H7 (cell line): ENCODE data around the gene LY86. TPM values are rescaled to one million over a fixed set of nuclear protein-coding genes. Genes with fewer than 3 reads are reported as not detected.
"Not testable (repeated sequence)": the region's sequence is repeated elsewhere in the genome, so short reads cannot be mapped to it uniquely, and the experiment has no call there.

Experiments used
- DNase-seq: peaks from one replicate; pipeline ENCODE4 v3.0.0; 2012
- H3K27me3 ChIP-seq: 2 replicates; pipeline ENCODE4 v1.6.0; 2011; ENCODE audit warnings: mild to moderate bottlenecking, low read length; ENCODE audit not compliant: control insufficient read depth, insufficient read depth
- H3K36me3 ChIP-seq: replicated peaks from 2 replicates; pipeline ENCODE4 v1.5.1; 2011; ENCODE audit warnings: low read length; ENCODE audit not compliant: control insufficient read depth, insufficient read depth
- H3K4me3 ChIP-seq: 2 replicates; pipeline ENCODE4 v1.5.1; 2011; ENCODE audit warnings: low read depth, mild to moderate bottlenecking, control low read depth, low read length, moderate library complexity; ENCODE audit not compliant: insufficient read depth
- total RNA-seq: library from RNA; depleted of rRNA; stranded (reverse); fragments of >200 nt; shearing (Covaris generic); gene quantifications from 2 replicates; pipeline ENCODE4 v1.2.3, GENCODE V29; 2014

LY86 gene
- total RNA-seq, 1 experiment from 2014 or later, result not detected

- no peaks in the 10 kb centered on the region; the same call in 1 of the 2 replicates for H3K27me3 ChIP-seq
- no peak overlapping the region for H3K4me3 ChIP-seq
- DNase-seq, result no peak
- no peaks in the 10 kb centered on the region for H3K36me3 ChIP-seq
Observed at GRCh38 chr6:6599468-6599873, 11.0 kb downstream of the LY86 start.

DNA sequence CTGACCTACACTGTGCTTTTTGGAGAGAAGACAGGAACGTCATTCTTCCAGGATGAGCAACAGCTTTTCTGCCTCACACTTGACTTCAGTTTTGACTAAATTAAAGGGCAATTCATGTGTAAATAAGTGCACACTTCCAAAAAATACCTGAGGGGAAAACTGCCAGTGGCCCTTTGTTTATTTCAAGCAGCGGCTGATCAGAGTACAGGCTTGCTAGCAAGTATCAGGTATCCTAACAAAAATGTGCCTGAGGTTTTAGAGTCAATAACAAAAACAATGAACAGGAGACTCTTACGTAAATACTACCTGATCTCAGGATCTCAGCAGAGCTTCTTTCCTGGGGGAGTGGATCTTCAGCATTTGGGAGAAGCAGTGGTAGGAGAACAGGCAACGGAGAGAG, 12.4 kb downstream of the LY86 start:
- no peaks in the 10 kb centered on the region for H3K36me3 ChIP-seq
- no peak for DNase-seq

DNA sequence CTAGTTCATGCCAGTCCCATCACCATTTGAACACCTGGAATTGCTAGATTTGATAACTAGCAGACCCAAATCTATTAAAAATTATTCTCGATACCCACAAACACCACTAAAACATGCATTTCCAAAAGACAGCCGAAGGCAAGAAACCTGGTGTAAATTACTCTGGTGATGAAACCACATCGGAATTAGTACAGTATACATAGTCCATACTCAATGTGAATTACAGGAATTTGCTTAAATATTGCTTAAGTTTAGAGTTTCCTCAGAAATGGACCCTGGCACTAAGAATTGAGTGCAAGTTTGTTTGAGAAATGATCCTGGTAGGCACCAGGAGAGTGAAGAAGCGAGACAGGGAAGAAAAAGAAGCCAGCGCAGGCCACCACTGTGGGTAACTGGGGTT, 13.7 kb downstream of the LY86 start:
- DNase-seq, result no peak
- no peak overlapping the region for H3K4me3 ChIP-seq
- no peaks in the 10 kb centered on the region for H3K27me3 ChIP-seq
- no peaks in the 10 kb centered on the region for H3K36me3 ChIP-seq

More for the DNA sequence above, 12.4 kb downstream of the LY86 start:
- Histone ChIP-seq H3K27me3 (no peaks in the 10 kb centered on the region; the same call in 1 of the 2 replicates), H3K4me3 (no peak overlapping the region)

DNA sequence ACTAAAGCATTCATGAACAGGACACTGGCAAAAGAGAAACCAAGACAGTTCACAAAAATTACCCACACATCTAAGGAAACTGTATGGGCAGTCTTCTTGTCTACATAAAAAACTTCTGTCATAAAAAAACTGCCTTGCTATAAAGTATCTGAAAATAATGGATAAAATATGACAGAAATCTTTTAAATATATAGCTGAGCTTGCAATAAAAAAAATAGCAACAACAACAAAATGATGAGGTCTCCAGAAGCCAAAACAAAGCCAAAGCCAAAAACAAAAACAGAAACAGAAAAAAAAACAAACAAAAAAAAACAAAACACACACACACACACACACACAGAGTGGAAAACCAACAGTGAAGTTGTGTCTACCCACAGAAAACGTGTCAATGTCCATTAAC, 14.8 kb downstream of the LY86 start:
- H3K36me3 ChIP-seq, result no peaks in the 10 kb centered on the region
- H3K4me3 ChIP-seq, result no peak overlapping the region
- no peaks in the 10 kb centered on the region for H3K27me3 ChIP-seq
- no peak for DNase-seq

DNA sequence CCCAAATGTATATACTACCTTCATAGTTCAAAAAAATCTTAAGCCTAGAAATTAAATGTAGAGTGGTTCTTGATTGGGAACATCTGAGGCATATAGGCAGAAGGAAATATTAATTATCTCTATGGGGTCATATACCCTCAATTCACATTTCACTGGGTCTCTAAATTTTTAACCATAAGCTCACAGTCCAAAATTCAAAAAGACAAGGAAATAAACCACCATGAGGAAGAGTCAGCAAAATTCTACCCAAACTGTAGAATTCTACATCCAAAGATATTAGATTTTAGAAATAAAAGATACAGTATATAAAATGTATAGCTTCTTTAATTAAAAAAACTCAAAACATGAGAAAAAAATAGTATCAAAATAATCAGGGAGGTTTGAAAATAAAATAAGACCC, 15.5 kb downstream of the LY86 start:
- no peaks in the 10 kb centered on the region for H3K27me3 ChIP-seq
- H3K4me3 ChIP-seq, result no peak overlapping the region
- DNase-seq, result no peak
- H3K36me3 ChIP-seq, result no peaks in the 10 kb centered on the region

DNA sequence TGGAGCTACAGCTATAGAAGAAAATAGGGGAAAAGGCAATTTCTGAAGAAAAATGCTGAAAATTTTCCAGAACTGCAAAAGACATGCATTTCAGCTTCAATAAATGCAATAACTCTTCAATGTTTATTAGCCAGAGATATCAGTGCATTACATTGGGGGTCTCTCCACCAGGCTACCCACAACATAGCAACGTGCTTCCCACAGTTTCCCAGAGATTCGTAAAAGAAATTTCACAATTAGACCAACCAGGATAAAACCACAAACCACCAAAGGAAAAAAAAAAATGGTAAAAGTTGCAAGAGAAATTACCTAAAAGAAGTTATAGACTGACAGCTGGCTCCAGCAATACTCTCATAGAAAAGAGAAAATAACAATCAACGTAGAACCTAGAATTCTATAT, 16.0 kb downstream of the LY86 start:
- H3K27me3 ChIP-seq, result no peaks in the 10 kb centered on the region
- H3K36me3 ChIP-seq, result no peaks in the 10 kb centered on the region
- no peak overlapping the region for H3K4me3 ChIP-seq
- no peak for DNase-seq

- Histone ChIP-seq H3K36me3 (no peaks in the 10 kb centered on the region), H3K27me3 (no peaks in the 10 kb centered on the region), H3K4me3 (no peak overlapping the region)
- DNase-seq, result no peak
Observed at GRCh38 chr6:6605873-6606272, 17.4 kb downstream of the LY86 start.

DNA sequence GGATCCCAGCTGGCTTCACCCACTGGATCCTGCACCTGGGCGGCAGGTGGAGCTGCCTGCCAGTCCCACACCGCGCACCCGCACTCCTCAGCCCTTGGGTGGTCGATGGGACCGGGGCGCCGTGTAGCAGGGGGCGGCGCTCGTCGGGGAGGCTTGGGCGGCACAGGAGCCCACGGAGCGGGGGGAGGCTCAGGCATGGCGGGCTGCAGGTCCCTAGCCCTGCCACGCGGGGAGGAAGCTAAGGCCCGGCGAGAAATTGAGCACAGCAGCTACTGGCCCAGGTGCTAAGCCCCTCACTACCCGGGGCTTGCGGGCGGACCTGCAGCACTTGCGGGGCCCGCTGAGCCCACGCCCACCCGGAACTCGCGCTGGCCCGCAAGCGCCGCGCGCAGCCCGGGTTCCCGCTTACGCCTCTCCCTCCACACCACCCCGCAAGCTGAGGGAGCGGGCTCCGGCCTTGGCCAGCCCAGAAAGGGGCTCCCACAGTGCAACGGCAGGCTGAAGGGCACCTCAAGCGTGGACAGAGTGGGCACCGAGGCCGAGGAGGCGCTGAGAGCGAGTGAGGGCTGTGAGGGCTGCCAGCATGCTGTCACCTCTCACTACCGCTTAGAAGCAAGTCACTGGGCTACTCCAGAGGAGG, 18.0 kb downstream of the LY86 start:
- H3K36me3 ChIP-seq, DNase-seq, H3K4me3 ChIP-seq, H3K27me3 ChIP-seq: not testable (repeated sequence)

DNA sequence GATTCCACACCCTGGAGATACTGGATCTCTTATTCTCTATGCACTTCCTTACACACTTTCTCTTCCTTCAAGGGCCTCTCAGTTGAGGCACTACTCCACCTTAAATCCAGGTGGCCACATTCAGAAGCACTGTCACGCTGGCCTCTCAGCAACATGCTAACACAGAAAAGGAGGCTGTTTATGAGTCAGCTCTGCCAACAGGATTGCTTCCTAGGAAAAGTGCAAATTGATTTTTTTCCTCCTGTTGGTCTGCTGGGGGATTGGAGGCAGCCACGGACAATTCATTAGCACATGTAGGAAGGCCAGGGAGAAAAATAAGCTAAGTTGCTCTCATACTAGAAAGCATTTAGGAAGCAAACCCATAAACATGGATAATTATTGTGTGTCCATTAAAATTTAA, 20.9 kb downstream of the LY86 start:
- Histone ChIP-seq H3K27me3 (no peaks in the 10 kb centered on the region), H3K36me3 (no peaks in the 10 kb centered on the region), H3K4me3 (no peak overlapping the region)
- DNase-seq, result no peak

- Histone ChIP-seq H3K27me3 (no peaks in the 10 kb centered on the region), H3K4me3 (no peak overlapping the region), H3K36me3 (no peaks in the 10 kb centered on the region)
- DNase-seq, result no peak
Observed at GRCh38 chr6:6610031-6610591, 21.6 kb downstream of the LY86 start.

DNA sequence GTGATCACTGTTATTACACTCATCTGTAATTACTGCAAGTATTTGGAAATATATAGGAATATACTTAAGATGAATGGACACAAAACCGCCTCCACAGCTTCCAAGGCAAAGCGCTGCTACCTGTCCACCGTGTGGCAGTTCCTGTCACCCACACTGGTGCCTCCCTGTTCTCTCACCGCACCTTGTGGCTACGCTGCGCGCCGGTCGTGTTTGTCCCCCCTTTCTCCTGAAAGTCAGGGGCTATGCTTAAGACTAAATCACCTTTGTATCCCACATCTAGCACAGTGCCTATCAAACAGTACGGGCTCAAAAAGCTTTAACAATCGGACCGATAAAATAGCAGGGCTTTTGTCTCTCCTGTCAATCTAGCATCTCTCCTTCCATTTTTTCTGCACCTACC, 23.0 kb downstream of the LY86 start:
- Histone ChIP-seq H3K36me3 (no peaks in the 10 kb centered on the region), H3K4me3 (no peak overlapping the region), H3K27me3 (no peaks in the 10 kb centered on the region)
- DNase-seq, result no peak

DNA sequence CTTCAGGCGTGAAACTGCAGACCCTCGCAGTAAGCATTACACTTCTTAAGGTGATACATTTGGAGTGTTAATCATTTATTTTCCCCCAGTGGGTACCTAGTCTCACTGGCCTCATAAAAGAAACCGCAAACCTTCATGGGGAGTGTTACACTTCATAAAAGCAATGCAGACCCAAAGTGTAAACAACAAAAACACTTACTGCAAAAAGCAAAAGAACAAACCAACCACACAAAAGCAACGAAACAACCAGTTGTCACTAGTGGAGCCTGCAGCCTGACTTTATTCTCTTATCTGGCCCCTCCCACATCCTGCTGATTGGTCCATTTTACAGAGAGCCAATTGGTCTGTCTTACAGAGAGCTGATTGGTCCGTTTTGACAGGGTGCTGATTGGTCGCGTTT, 23.8 kb downstream of the LY86 start:
- Histone ChIP-seq H3K36me3 (no peaks in the 10 kb centered on the region), H3K4me3 (no peak overlapping the region), H3K27me3 (no peaks in the 10 kb centered on the region)
- no peak for DNase-seq

GRCh38 chr6:6613103-6613718, 24.7 kb downstream of the LY86 start:
- not testable (repeated sequence) for H3K36me3 ChIP-seq, H3K27me3 ChIP-seq, DNase-seq, H3K4me3 ChIP-seq

DNA sequence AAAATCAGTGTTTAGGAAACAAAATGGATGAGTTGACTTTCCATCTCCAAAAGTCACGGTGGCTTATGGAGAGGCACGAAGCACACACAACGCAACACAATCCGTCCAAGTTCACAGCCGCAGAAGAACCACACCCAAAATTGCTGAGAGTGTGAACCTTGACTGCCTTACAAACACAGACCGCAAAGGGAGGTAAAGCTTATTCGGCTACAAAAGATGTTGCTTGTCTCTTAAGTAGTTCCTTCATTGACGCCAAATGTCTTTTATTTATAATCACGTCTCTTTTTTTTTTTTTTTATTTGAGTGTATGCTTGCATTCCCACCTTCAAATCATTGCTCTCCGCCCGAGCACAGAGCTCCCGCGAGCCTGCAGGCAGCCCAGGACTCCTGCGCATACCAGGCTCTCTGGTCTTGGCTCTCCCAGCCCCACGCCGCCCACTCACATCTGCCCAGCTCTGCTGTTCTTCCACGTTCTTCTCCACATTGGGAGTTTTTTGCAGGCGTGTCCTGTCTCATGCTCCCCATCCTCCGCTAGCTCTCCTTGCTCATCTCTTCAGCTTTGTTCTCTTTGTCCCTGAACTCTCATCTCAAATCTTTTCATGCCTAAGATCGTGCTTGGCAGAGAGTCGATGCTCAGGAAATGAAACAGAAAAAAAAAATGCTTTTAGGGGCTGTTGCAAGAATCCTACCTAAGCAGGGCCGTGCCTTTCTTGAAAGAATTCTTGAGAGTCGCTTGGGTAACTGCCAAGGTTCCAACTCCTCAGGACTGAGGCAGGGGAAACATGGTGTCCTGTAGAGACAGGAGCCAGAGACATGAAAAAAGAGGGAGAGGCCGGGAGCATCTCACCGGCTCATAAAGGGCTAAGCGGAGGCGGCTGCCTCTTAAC, 25.8 kb downstream of the LY86 start:
- Histone ChIP-seq H3K36me3 (no peaks in the 10 kb centered on the region), H3K4me3 (no peak overlapping the region), H3K27me3 (no peaks in the 10 kb centered on the region)
- no peak for DNase-seq

GRCh38 chr6:6614983-6615349, 26.4 kb downstream of the LY86 start:
- H3K4me3 ChIP-seq, result no peak overlapping the region
- H3K27me3 ChIP-seq, result no peaks in the 10 kb centered on the region
- no peaks in the 10 kb centered on the region for H3K36me3 ChIP-seq
- DNase-seq, result no peak
